UCSD-AML1 (cell line): ENCODE results near the gene ZNF862.

ENCODE experiments used
- DNase-seq: peaks from one replicate; lab custom pipeline; 2025; ENCODE audit not compliant: unreplicated experiment; lab: John Stamatoyannopoulos, UW

ZNF862 gene

DNA sequence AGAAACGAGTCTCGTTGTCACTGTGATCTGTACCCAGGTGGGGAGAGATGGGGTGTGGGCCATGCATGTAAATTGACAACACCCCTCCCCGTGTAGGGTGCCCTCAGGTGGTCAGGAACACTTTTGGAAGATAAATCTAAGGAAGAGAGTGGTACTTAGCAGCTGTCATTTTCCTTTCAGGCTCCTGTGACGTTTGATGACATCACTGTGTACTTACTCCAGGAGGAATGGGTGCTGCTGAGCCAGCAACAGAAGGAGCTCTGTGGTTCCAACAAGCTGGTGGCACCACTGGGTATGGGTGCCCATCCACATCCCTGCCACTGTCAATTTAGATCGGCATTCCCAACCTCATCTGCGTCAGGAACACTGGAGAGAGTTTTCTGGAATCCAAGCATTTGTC, 6.3 kb downstream of the ZNF862 start:
- no peak for DNase-seq

- no peak for DNase-seq
Observed at GRCh38 chr7:149845257-149845980, 7.2 kb downstream of the ZNF862 start.

- no peak for DNase-seq
Observed at GRCh38 chr7:149846021-149846420, 7.8 kb downstream of the ZNF862 start.

DNA sequence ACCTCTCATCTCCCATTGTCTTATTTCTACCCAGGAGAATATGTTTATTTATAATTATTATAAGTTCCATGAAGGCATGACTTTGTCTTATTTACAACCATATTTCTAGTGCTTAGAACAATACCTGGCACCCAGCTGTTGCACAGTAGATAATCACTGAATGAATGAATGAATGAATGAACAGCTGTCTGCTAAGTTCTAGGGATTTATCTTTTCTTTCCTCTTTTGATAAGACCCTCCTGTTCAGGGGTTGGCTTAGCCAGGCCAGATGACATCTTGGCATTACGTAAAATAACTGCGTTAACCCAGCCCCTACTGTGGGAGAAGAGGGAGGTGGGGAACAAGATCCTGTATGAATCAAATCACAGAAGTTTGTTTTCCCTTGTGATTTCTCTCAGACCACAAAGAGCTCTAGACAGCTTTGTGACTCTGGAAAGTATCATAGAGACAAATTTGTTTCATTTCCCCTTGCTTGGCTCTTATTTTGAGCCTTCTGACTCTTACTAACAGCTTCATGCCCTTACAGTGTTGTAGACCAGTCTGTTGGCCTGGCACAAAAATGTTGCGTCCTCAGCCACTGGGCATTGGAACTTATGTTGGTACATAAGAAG, 8.4 kb downstream of the ZNF862 start:
- DNase-seq, result no peak

DNA sequence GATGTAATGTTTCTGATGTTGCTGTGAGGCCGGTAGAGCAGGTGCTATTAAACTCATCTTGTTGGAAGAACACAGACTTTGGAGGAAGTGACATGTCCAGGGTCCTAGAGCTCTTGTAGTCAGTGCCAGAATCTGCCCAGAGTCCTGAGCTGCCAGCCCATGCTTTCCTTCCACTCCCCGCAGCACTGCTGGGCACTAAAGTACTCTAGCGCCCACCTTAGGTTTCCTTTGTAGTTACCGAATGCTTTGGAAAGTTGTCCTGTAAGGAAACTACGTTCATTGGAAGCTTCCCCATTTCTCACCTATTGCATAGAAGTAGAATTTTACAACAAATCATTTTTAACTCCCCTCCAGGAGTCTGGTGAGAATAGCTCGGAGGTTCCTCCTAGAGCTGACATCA, 11.0 kb downstream of the ZNF862 start:
- no peak for DNase-seq

DNA sequence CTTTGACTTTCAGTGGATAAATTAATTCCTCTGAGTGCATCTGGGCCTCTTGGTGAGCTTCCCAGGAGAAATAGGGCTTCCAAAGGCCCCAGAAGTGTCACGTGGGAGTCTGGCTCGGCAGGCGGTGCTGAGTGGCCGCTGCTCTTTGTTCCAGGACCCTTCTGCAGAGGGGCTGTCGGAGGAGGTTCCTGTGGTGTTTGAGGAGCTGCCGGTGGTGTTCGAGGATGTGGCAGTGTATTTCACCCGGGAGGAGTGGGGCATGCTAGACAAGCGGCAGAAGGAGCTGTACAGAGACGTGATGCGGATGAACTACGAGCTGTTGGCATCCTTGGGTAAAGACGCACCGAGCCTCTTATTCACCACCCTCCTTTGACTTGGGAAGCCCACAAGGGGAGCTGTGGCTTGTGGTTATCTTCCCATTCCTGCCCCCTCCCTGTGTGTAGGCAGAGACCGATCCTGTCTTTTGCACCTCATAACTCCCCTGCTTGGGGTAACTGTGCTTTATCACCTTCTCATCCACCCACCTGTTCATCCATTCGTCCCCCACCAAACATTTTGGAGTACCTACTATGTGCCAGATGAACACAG, 11.9 kb downstream of the ZNF862 start:
- DNase-seq, result no peak

GRCh38 chr7:149850716-149851115, 12.5 kb downstream of the ZNF862 start:
- no peak for DNase-seq

- no peak for DNase-seq
Observed at GRCh38 chr7:149851449-149851848, 13.3 kb downstream of the ZNF862 start.

- DNase-seq, result no peak
Observed at GRCh38 chr7:149853157-149853556, 15.0 kb downstream of the ZNF862 start.

DNA sequence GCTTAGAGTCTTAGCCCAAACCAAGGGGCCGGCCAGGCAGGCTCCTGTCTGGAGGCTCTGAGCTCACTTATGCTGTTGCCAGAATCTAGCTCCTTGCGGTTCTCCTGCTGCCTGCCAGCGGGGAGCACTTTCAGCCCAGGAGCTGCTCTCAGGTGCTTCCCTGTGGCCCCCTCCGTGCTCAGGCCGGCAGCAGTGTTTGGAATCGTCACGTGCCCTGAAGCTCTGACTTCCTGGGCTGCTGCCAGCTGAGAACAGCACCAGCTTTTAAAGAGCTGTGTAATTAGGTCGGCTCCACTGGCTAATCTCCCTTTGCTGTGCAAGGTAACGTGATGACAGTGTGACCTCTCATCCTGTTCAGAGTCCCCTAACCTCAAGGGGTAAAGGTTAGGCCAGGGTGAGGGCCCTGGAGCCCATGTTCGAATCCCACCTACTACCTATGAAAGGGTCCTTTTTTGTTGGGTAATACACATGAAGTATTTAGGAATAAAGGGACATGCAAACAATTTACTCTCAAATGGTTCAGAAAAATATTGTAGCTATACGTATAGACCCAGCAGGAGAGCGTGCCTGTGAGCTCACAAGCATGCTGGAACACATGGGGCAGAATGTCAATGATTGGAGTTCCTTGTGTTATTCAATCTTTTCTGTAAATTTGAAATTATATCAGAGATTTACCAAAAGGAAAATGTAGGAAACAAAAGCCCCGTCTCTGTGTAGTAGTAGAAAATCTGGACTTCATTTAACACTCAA, 16.6 kb downstream of the ZNF862 start:
- no peak for DNase-seq

- no peak for DNase-seq
Observed at GRCh38 chr7:149855361-149856305, 17.5 kb downstream of the ZNF862 start.

- DNase-seq, result no peak
Observed at GRCh38 chr7:149856583-149856982, 18.4 kb downstream of the ZNF862 start.

DNA sequence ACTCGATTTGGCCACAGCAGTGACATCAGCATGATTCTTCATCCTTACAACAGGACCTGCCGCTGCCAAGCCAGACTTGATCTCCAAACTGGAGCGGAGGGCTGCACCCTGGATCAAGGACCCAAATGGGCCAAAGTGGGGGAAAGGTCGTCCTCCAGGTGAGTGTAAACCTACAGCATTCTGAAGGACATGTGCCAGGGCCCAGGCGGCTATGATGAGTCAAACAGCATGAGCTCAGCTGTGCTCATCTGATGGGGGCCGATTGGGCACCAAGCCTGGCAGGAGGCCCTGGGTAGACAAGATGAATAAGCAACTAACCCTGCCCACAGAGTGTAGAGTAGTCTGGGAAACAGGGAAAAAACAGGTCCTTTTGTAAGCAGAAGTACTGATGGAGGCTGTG, 21.2 kb downstream of the ZNF862 start:
- DNase-seq, result no peak

DNA sequence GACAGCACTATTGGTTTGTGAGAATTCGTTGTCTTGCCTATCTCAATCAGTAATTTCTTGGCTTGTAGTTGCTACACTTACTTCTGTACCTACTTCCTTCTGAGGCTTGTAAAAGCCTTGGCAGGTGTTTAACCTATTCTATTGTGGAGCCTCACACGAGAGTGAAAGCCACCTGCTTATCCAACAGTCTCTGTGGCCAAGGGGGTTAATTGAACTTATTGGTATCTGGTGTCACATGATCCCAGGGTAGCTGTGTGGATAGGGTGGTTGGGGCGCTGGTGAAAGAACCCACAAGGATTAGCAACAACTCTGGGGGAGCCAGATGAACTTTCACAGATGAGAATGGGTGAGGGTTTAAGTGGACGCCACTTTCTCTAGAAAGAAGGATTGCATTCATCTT, 21.7 kb downstream of the ZNF862 start:
- no peak for DNase-seq

DNA sequence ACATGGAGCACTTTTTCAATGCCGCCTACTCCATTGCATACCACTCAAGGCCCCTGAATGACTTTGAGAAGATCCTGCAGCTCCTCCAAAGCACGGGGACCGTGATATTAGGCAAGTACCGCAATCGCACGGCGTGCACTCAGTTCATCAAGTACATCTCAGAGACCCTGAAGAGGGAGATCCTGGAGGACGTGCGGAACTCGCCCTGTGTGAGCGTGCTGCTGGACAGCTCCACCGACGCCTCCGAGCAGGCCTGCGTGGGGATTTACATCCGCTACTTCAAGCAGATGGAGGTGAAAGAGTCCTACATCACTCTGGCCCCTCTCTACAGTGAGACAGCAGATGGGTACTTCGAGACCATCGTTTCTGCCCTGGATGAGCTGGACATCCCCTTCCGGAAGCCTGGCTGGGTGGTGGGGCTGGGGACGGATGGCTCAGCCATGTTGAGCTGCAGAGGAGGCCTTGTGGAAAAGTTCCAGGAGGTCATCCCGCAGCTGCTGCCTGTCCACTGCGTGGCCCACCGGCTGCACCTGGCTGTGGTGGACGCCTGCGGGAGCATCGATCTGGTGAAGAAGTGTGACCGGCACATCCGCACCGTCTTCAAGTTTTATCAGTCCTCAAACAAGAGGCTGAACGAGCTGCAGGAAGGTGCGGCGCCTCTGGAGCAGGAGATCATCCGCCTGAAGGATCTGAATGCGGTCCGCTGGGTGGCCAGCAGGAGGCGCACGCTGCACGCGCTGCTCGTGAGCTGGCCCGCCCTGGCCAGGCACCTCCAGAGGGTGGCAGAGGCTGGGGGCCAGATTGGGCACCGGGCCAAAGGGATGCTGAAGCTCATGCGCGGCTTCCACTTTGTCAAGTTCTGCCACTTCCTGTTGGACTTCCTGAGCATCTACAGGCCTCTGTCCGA, 22.9 kb downstream of the ZNF862 start:
- no peak for DNase-seq

GRCh38 chr7:149861728-149862045, 23.5 kb downstream of the ZNF862 start:
- no peak for DNase-seq

GRCh38 chr7:149862156-149862555, 24.0 kb downstream of the ZNF862 start:
- DNase-seq, result no peak

DNA sequence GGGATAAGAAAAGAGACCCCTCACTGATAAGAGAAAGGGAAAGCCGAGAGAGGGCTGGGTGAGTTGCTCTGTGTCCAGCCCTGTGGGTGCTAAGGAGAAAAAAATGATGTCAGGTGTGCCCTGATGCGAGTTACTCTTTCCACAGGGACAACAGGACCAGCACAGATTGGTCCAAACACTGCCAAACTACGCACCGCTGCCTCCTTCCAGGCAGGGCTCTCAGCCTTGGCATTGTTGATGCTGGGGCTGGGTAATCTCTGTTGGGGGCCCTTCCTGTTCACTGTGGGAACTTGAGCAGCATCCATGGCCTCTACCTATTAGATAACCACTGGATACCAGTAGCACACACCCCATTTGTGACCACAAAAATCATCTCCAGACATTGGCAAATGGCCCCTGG, 25.3 kb downstream of the ZNF862 start:
- DNase-seq, result no peak

DNA sequence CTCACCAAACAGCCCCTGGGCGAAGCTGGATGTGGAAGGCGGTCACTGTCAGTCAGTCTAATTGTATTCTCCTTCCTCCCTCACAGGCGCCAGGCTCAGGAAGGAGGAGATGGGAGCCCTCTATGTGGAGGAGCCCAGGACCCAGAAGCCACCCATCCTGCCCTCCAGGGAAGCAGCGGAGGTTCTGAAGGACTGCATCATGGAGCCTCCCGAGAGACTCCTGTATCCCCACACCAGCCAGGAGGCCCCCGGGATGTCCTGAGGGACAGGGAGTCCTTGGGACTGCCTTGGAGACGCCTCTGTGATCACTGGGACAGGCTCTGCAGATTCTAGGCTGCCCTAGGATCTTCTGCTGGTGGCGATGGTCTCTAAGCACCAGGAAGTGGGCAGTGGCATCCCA, 25.8 kb downstream of the ZNF862 start:
- no peak for DNase-seq

GRCh38 chr7:149864751-149865150, 26.6 kb downstream of the ZNF862 start:
- DNase-seq, result no peak
